ENCODE data around the gene STX19.
A peak's percentile ranks its signal among the peaks of the same experiment; 100 is the strongest.
"Not testable (repeated sequence)": the region's sequence is repeated elsewhere in the genome, so short reads cannot be mapped to it uniquely, and the experiment has no call there.

STX19 gene

GRCh38 chr3:94028093-94028837 lies at the start of gene STX19:
Gene STX19 (minus strand): TSS chr3:94028597. CDS start chr3:94015269, 13,328 bp downstream.
- no peak for DNase-seq

DNA sequence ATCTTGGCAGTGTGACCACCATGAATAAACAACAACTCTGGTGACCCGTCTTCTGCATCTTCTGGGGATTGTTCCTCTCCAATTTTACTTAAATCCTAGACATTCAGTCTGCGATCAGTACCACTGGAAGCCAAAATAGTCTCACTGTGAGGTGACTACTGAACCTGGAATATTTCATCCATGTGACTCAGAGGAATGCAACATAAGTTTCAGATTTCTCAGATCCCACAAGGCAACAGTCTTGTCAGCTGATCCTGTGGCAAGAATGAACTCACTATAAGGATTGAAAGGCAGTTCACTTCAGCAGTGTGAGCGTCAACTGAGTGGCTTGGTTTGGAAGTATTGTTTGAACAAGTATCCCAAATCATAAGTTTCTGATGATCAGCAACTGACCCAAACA lies 47.7 kb upstream of the STX19 start:
- DNase-seq, result no peak

DNA sequence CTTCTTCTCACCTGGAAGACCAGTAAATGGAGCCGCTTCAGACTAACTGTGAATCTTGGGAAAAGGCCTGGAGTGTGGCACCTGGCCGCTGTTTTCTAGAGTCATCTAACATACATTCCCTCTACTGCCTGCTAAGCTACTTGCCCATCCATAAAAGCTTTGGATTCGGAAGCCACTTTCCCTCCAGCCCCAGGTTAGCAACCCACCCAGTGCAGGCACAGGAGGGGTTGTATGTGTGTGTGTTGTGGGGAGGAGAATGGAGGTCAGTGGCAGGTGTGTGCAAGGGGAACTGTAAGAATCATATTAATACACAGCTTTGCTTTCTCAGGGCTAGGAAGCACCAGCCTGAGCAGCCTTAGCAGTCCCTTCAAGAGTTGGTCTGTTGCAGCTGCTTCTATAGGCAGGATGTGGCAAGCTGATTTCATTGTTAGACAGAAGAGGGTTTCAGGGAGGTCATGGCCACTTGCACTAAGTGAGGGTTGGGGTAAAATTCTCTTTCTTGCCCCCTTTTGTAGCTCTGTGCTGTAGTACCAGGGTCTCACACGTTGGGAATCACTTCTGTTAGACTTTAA lies 43.4 kb upstream of the STX19 start:
- DNase-seq, result no peak

DNA sequence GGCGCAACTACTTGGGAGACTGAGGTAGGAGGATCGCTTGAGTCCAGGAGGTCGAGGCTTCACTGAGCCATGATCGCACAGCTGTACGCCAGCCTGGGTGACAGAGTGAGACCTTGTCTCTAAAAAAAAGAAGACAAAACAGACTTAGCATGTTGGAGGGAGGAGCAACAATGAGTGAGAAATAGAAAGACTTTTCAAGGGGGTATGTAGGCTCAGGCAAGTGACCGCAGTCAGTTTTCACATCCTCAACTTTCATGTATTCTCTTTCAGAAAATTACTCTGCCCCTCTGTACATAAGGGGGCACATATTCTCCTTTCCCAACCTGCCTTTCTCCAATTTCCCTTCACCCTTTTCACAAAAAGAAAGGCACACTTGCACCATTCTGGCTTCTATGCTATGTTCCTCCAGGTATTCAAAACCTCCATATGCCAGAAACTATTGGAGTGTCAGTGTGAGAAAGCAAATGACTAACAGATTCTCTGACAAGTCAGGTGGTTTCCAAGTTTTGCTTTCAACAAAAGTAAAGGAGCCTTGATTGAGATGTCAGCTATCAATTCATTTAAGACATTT lies 42.0 kb upstream of the STX19 start:
- no peak for DNase-seq

DNA sequence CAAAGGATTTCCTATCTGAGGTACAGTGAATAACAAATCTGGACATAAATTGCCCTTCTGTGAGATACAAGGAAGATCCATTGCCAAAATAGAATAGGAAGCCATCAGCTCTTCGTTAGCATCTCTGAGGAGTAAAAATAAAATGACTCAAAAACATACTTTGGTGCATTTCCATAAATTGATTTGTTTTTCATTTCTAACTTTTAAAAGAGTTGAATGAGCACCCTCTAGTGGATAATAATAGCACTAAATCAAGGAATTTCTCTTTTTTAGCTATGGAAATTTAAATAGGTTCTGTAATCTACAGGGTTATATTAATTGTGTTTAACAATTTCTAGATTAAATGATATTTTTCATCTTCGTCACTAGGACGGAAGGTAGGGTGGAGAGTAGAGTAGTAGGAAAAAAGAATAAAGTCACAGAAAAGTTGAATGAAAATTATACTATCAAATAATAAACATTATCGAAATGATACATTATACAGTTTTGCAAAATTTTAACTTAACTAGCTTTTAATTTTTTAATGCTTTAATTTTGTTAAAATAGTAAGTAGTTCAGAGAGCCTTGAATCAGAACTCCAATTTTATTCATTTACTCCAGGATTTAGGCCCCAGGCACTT lies 40.9 kb upstream of the STX19 start:
- DNase-seq, result no peak

DNA sequence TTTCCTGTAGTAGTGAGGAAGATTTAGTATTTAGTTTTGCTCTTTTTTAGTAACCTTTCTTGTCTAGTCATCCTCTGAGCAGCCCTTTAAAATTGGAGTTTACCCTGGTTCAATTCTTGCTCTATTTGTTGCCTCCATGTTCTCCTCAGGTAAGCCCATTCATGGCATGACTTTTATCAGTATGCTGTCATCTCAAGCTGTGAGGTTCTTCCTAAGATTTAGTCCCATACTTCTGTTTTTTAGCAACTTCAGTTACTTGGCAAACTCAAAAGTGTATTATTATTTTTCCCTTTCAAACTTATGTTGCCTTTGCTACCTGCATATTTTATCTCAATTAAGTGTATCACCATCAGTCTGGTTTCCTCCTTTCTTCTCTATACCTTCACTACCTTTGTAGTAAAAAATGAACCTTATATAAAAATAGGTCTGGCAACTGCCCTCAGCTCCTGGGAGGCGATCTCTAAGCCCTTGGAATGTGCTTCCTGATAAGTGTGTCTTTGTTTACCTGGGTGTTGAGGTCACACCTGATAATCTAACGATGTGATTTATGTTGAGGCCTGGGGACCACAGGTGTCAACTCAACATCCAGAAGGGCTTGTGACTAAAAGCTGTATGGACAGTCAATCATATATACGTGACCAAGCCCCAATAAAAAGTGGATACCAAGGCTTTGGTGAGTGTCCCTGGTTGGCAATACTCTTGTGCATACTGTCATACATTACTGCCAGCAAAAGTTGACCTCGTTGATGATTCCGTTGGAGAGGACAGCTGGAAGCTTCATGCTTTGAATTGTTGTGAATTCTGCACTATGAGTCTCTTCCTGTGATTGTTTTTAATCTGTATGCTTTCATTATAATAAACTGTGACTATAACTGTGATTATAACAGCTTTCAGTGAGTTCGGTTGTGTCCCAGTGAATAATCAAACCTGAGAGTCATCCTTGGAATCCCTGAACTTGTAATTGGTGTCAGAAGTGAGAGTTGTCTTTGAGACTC lies 38.4 kb upstream of the STX19 start:
- DNase-seq, result no peak

GRCh38 chr3:94065819-94066480 lies 37.6 kb upstream of the STX19 start:
- DNase-seq, result no peak

DNA sequence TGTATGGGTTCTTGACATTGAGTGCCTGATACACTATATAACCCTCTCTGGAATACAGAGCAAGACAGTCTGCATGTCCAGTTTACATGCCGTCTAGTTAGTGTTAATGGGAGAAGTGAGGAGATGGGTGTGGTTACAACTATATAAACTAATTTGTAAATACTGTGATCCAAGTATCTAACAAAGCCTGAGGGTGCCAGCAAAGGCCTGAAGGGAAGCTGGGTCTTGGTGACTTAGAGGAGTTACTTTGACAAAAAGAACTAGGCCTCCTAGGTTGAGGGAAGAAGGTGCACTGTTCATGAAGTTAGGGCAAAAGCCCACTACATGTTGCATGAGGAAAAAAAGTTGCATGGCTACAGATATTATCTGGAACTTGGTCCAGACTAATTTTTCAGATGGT lies 36.7 kb upstream of the STX19 start:
- DNase-seq, result no peak

- no peak for DNase-seq
These were observed 36.0 kb upstream of the STX19 start for GRCh38 chr3:94064243-94064860.

- DNase-seq, result no peak
These were observed 35.2 kb upstream of the STX19 start for GRCh38 chr3:94063496-94064119.

DNA sequence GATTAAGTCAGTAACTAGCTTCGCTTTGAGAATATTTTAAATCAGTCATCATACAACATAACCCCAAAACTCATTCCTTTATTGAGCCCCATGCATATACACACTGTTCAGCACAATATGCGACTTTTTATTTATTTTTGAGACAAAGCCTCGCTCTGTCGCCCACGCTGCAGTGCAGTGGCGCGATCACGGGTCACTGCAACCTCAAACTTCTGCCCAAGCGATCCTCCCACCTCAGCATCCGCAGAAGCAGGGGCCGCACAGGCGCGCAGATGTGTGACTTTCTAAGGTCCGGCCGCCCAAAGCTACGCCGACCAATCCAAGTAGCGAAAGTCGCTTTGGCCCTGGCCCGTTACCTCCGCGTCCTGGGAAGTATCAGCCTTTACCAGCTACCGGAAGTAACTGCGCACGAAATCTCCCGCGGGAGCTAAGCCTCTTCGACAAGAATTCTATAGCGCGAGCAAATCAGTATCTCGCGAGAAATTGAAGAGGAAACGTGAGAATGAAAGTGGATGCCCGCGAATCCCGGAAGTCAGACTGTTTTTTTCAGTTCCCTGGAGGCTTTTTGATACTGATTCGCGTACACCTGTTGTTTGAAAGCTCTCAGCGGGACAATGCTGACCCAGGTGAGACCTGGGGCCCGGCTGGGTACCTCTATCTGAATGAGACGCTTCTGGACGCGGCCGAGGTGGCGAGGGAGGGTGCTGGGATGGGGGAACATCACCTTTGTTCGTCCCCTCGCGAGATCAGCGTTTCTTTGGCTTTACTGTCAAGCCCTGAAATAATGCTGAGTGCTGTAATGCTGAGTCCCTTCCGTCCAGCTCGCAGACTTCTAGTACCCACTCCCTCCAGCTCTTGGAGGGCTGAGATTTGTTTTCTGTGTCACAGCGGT lies 34.4 kb upstream of the STX19 start, which contains the start of the genes DHFR2 and NSUN3:
Gene DHFR2 (minus strand): TSS at position 404 of the 892 bp plus-strand sequence. CDS start 1,405 bp downstream, outside the sequence.
Gene NSUN3 (plus strand): TSS at position 549 of the 892 bp plus-strand sequence. CDS start 66 bp downstream, at position 615.
- DNase-seq, result peak; percentile 97

GRCh38 chr3:94061297-94061696 lies 32.9 kb upstream of the STX19 start:
- no peak for DNase-seq

DNA sequence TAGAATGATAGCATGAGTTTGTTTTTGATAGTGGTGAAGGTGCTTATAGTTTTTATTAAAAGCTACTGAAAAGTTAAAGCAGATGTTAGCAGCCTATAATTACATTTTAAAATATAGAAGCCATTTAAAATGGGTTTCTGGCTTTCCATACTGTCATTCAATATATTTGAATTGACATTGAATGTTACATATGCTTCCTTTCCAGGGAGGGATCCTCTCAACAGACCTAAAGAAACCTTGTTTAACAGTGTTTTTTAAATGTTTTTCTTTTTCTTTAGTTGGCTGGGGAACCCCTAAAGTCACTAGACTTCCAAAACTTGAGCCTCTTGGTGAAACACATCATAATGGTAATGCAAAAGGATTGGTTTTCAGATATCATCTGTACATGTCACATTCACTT lies 22.1 kb upstream of the STX19 start:
- DNase-seq, result no peak

GRCh38 chr3:94049267-94049666 lies 20.9 kb upstream of the STX19 start:
- DNase-seq, result no peak

DNA sequence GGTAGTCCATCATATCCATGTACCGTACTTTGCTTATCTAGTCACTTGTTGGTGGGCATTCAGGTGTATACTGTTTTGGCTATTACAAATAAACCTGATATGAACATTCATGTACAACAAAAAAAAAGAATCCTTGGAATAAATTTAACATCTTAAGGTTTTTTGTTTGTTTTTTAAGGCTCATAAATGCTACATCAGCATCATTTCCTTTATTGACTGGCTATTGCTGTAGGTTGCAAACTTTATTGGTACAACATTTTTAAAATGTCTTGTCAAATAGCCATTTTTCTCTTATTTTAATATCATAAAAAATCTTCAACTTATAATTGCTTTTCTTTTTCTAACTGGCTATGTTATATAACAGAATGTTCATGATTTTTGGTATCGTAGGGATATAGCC lies 18.1 kb upstream of the STX19 start:
- no peak for DNase-seq

GRCh38 chr3:94044100-94044936 lies 15.9 kb upstream of the STX19 start:
- DNase-seq, result not testable (repeated sequence)

GRCh38 chr3:94043285-94043684 lies 14.9 kb upstream of the STX19 start:
- DNase-seq, result no peak

- no peak for DNase-seq
These were observed 8.6 kb upstream of the STX19 start for GRCh38 chr3:94036909-94037507.
